Measurements from ENCODE around the gene NSUN3. TPM values are rescaled to one million over a fixed set of nuclear protein-coding genes. Genes with fewer than 3 reads are reported as not detected.
"Not testable (repeated sequence)": the region's sequence is repeated elsewhere in the genome, so short reads cannot be mapped to it uniquely, and the experiment has no call there.

The NSUN3 gene
- 10 to 100 TPM; 11.8 to 12.1 TPM for total RNA-seq
- long read RNA-seq, donor 1, partial matches to known transcripts = 0 of 2 reads
- long read RNA-seq, donor 1, other reads (novel, unspliced or antisense) = 1 of 2 reads
- long read RNA-seq, donor 2, partial matches to known transcripts = 0 of 10 reads
- long read RNA-seq, donor 2, other reads (novel, unspliced or antisense) = 6 of 10 reads

GRCh38 chr3:94062513-94063404, at the start of gene NSUN3, which contains the start of gene DHFR2:
NSUN3 (plus strand) TSS chr3:94063061; CDS start chr3:94063127, 66 bp downstream.
DHFR2 (minus strand) TSS chr3:94062916; CDS start chr3:94061511, 1,405 bp downstream.
- DNase-seq (ENCODE audit: low spot score) = peak; percentile 97
- intact Hi-C loops (cut with DNase I) = loop anchor here in 1 of 2 donors (10.0 kb wide), 1 partner anchor 78 kb away; the partner anchor contains the start of gene ARL13B

- intact Hi-C loops (cut with DNase I) = no loop called here
- no peak for DNase-seq (ENCODE audit: low spot score)
Observed at GRCh38 chr3:94015025-94015424, 47.8 kb upstream of the NSUN3 start.

GRCh38 chr3:94019659-94020058, 43.2 kb upstream of the NSUN3 start:
- intact Hi-C loops (cut with DNase I) = no loop called here
- no peak for DNase-seq (ENCODE audit: low spot score)

- intact Hi-C loops (cut with DNase I) = no loop called here
- DNase-seq (ENCODE audit: low spot score) = no peak
Observed at GRCh38 chr3:94020293-94020692, 42.6 kb upstream of the NSUN3 start.

GRCh38 chr3:94024385-94024784, 38.5 kb upstream of the NSUN3 start:
- intact Hi-C loops (cut with DNase I) = no loop called here
- DNase-seq (ENCODE audit: low spot score) = no peak

- intact Hi-C loops (cut with DNase I) = no loop called here
Observed at GRCh38 chr3:94026623-94027022, 36.2 kb upstream of the NSUN3 start.

GRCh38 chr3:94028093-94028837, 34.6 kb upstream of the NSUN3 start, which contains the start of gene STX19:
STX19 (minus strand) TSS chr3:94028597; CDS start chr3:94015269, 13,328 bp downstream.
- DNase-seq (ENCODE audit: low spot score) = no peak
- intact Hi-C loops (cut with DNase I) = no loop called here

More at GRCh38 chr3:94026623-94027022, 36.2 kb upstream of the NSUN3 start:
- no peak for DNase-seq (ENCODE audit: low spot score)

- intact Hi-C loops (cut with DNase I) = no loop called here
Observed at GRCh38 chr3:94036909-94037507, 25.9 kb upstream of the NSUN3 start.

GRCh38 chr3:94043285-94043684, 19.6 kb upstream of the NSUN3 start:
- DNase-seq (ENCODE audit: low spot score) = no peak
- intact Hi-C loops (cut with DNase I) = no loop called here

More at GRCh38 chr3:94036909-94037507, 25.9 kb upstream of the NSUN3 start:
- DNase-seq (ENCODE audit: low spot score) = no peak

GRCh38 chr3:94044100-94044936, 18.5 kb upstream of the NSUN3 start:
- DNase-seq (ENCODE audit: low spot score); intact Hi-C loops (cut with DNase I): not testable (repeated sequence)

- intact Hi-C loops (cut with DNase I) = no loop called here
- DNase-seq (ENCODE audit: low spot score) = no peak
Observed at GRCh38 chr3:94046533-94046932, 16.3 kb upstream of the NSUN3 start.

GRCh38 chr3:94049267-94049666, 13.6 kb upstream of the NSUN3 start:
- intact Hi-C loops (cut with DNase I) = no loop called here
- no peak for DNase-seq (ENCODE audit: low spot score)

GRCh38 chr3:94050546-94050945, 12.3 kb upstream of the NSUN3 start:
- no peak for DNase-seq (ENCODE audit: low spot score)
- intact Hi-C loops (cut with DNase I) = no loop called here

- intact Hi-C loops (cut with DNase I) = loop anchor here in 1 of 2 donors (10.0 kb wide), 1 partner anchor 76 kb away; the partner anchor contains the start of gene ARL13B
- peak; percentile 70 for DNase-seq (ENCODE audit: low spot score)
Observed at GRCh38 chr3:94061297-94061696, 1.6 kb upstream of the NSUN3 start.

GRCh38 chr3:94063496-94064119, 747 bp downstream of the NSUN3 start:
- no peak for DNase-seq (ENCODE audit: low spot score)
- intact Hi-C loops (cut with DNase I) = loop anchor here in 1 of 2 donors (10.0 kb wide), 1 partner anchor 79 kb away; the partner anchor contains the start of gene ARL13B

- no peak for DNase-seq (ENCODE audit: low spot score)
- intact Hi-C loops (cut with DNase I) = loop anchor here in 1 of 2 donors (10.0 kb wide), 1 partner anchor 80 kb away; the partner anchor contains the start of gene ARL13B
Observed at GRCh38 chr3:94064243-94064860, 1.5 kb downstream of the NSUN3 start.

GRCh38 chr3:94065122-94065521, 2.3 kb downstream of the NSUN3 start:
- DNase-seq (ENCODE audit: low spot score) = no peak
- intact Hi-C loops (cut with DNase I) = loop anchor here in 1 of 2 donors (10.0 kb wide), 1 partner anchor 80 kb away; the partner anchor contains the start of gene ARL13B
